PC-3 (cell line): ENCODE data around the gene WDR72. TPM values are rescaled to one million over a fixed set of nuclear protein-coding genes. Genes with fewer than 3 reads are reported as not detected.
A peak's percentile ranks its signal among the peaks of the same experiment; 100 is the strongest.

Experiments used
- ATAC-seq: fragments of 200-7000 bp; cut with Tn5 transposase; 2 replicates; pipeline ENCODE4 v1.9.1; 2020; ENCODE audit warnings: mild to moderate bottlenecking, moderate library complexity
- BruUV-seq: library from RNA; stranded (reverse); fragments of 400-500 nt; replicated peaks from 2 replicates; lab custom pipeline; 2021; lab: Mats Ljungman, UMichigan
- CTCF ChIA-PET: fragments of 300-600 bp; sonication (Branson Sonifier 250); formaldehyde crosslinking; loops from one replicate; lab custom pipeline; 2022; ENCODE audit warnings: antibody characterized with exemption; lab: Charles Lee
- POLR2A ChIA-PET: fragments of 300-600 bp; sonication (Branson Sonifier 250); formaldehyde crosslinking; loops from one replicate; lab custom pipeline; 2022; ENCODE audit warnings: antibody characterized with exemption; ENCODE audit not compliant: unreplicated experiment; lab: Charles Lee
- DNase-seq: peaks from one replicate; pipeline ENCODE4 v3.0.0-alpha.2; 2015
- H2AFZ ChIP-seq: fragments of 300-600 bp; sonication (generic); 2 replicates; pipeline ENCODE4 v1.6.0; 2016; ENCODE audit warnings: antibody characterized with exemption, low read length
- H3F3A ChIP-seq: fragments of 300-600 bp; sonication (generic); one replicate; pipeline ENCODE4 v1.6.0; 2017; ENCODE audit warnings: antibody characterized with exemption, low read length, control low read depth, mild to moderate bottlenecking; ENCODE audit not compliant: unreplicated experiment
- H3K27ac ChIP-seq: fragments of 300-600 bp; sonication (generic); 2 replicates; pipeline ENCODE4 v1.5.1; 2016; ENCODE audit warnings: mild to moderate bottlenecking, low read length
- H3K27me3 ChIP-seq: fragments of 300-600 bp; sonication (generic); 2 replicates; pipeline ENCODE4 v1.6.1; 2016; ENCODE audit warnings: low read length, mixed read lengths
- H3K36me3 ChIP-seq: fragments of 300-600 bp; sonication (generic); 2 replicates; pipeline ENCODE4 v1.6.1; 2016; ENCODE audit warnings: low read depth, mixed run types, low read length, mixed read lengths
- H3K4me1 ChIP-seq: fragments of 300-600 bp; sonication (generic); 2 replicates; pipeline ENCODE4 v1.5.1; 2016; ENCODE audit warnings: low read length; ENCODE audit not compliant: insufficient read depth
- H3K4me2 ChIP-seq: fragments of 300-600 bp; sonication (generic); 2 replicates; pipeline ENCODE4 v1.6.0; 2016; ENCODE audit warnings: low read length
- H3K4me3 ChIP-seq: fragments of 300-600 bp; sonication (generic); 2 replicates; pipeline ENCODE4 v1.5.1; 2016; ENCODE audit warnings: mild to moderate bottlenecking, low read length, mixed read lengths
- H3K79me2 ChIP-seq: fragments of 300-600 bp; sonication (generic); 2 replicates; pipeline ENCODE4 v1.6.1; 2017; ENCODE audit warnings: low read length, mixed read lengths
- H3K9ac ChIP-seq: fragments of 300-600 bp; sonication (generic); 2 replicates; pipeline ENCODE4 v1.6.0; 2016; ENCODE audit warnings: mild to moderate bottlenecking, low read length
- H3K9me2 ChIP-seq: fragments of 300-600 bp; sonication (generic); replicated peaks from 2 replicates; pipeline ENCODE4 v1.6.1; 2016; ENCODE audit warnings: mixed run types, low read length, mixed read lengths
- H3K9me3 ChIP-seq: fragments of 300-600 bp; sonication (generic); 2 replicates; pipeline ENCODE4 v1.6.1; 2016; ENCODE audit warnings: low read length, mixed read lengths
- H4K20me1 ChIP-seq: fragments of 300-600 bp; sonication (generic); 2 replicates; pipeline ENCODE4 v1.6.1; 2016; ENCODE audit warnings: low read length, mixed read lengths
- CTCF ChIP-seq: fragments of 300-600 bp; sonication (generic); conservative IDR thresholded peaks from 2 replicates; pipeline ENCODE4 v1.5.1; 2017; ENCODE audit warnings: antibody characterized with exemption, low read depth, mild to moderate bottlenecking, low read length
- EZH2 ChIP-seq: fragments of 300-600 bp; sonication (generic); IDR thresholded peaks from one replicate; pipeline ENCODE4 v1.6.1; 2017; ENCODE audit warnings: antibody characterized with exemption, mild to moderate bottlenecking, low read length; ENCODE audit not compliant: unreplicated experiment
- EZH2phosphoT487 ChIP-seq: fragments of 300-600 bp; sonication (generic); IDR thresholded peaks from 2 replicates; pipeline ENCODE4 v1.6.1; 2018; ENCODE audit warnings: mild to moderate bottlenecking, antibody characterized with exemption, low read length, borderline replicate concordance
- intact Hi-C: fragments of 100-400 bp; cut with micrococcal nuclease; formaldehyde crosslinking; loops from 2 replicates; pipeline ENCODE4 v1.9.0; 2023
- total RNA-seq: library from RNA; depleted of rRNA; stranded (reverse); fragments of >200 nt; gene quantifications from 2 replicates; pipeline ENCODE4 v1.2.3, GENCODE V29; 2014

Gene WDR72
- total RNA-seq, 1 experiment from 2014 or later: 5.9 TPM

GRCh38 chr15:53590380-53590779, 169.1 kb downstream of the WDR72 start:
- Histone ChIP-seq H3K9ac (no peak overlapping the region), H3K36me3 (no peaks in the 10 kb centered on the region), H3K4me1 (no peaks in the 10 kb centered on the region), H3K9me2 (no peaks in the 10 kb centered on the region), H3K4me3 (no peak overlapping the region), H4K20me1 (no peaks in the 10 kb centered on the region), H3K4me2 (no peak overlapping the region), H2AFZ (no peak overlapping the region), H3K79me2 (no peaks in the 10 kb centered on the region), H3K27me3 (peaks cover 15% of the 10 kb centered on the region; the same call in 1 of the 2 replicates), H3F3A (no peaks in the 10 kb centered on the region), H3K27ac (no peak overlapping the region), H3K9me3 (no peaks in the 10 kb centered on the region)
- ATAC-seq: no peak
- POLR2A ChIA-PET: no interaction called here
- CTCF ChIA-PET: no interaction called here
- intact Hi-C loops: no loop called here
- TF ChIP-seq EZH2phosphoT487: no peak
- no peak for TF ChIP-seq EZH2
- TF ChIP-seq CTCF: no peak
- no peak for DNase-seq
- no TSS peak for BruUV-seq

GRCh38 chr15:53589520-53590057, 169.9 kb downstream of the WDR72 start:
- no TSS peak for BruUV-seq
- intact Hi-C loops: no loop called here
- no peak overlapping the region for H3K4me3 ChIP-seq
- no peaks in the 10 kb centered on the region for H3K9me2 ChIP-seq
- no peak overlapping the region for H3K9ac ChIP-seq
- H4K20me1 ChIP-seq: no peaks in the 10 kb centered on the region
- DNase-seq: no peak
- H3K27ac ChIP-seq: no peak overlapping the region
- no peaks in the 10 kb centered on the region for H3K9me3 ChIP-seq
- H3K36me3 ChIP-seq: no peaks in the 10 kb centered on the region
- no peaks in the 10 kb centered on the region for H3F3A ChIP-seq
- CTCF ChIA-PET: no interaction called here
- POLR2A ChIA-PET: no interaction called here
- H3K4me1 ChIP-seq: no peaks in the 10 kb centered on the region
- peaks cover 15% of the 10 kb centered on the region; the same call in 1 of the 2 replicates for H3K27me3 ChIP-seq
- H3K79me2 ChIP-seq: no peaks in the 10 kb centered on the region
- no peak for TF ChIP-seq CTCF
- no peak for TF ChIP-seq EZH2
- no peak for TF ChIP-seq EZH2phosphoT487
- no peak for ATAC-seq
- H3K4me2 ChIP-seq: no peak overlapping the region
- no peak overlapping the region for H2AFZ ChIP-seq

- Histone ChIP-seq H3K4me3 (no peak overlapping the region), H3K9me3 (no peaks in the 10 kb centered on the region), H3K27me3 (peaks cover 15% of the 10 kb centered on the region; the same call in 1 of the 2 replicates), H3K4me2 (no peak overlapping the region), H3F3A (no peaks in the 10 kb centered on the region), H3K79me2 (no peaks in the 10 kb centered on the region), H3K9me2 (no peaks in the 10 kb centered on the region), H3K27ac (no peak overlapping the region), H4K20me1 (no peaks in the 10 kb centered on the region), H3K9ac (no peak overlapping the region), H2AFZ (no peak overlapping the region), H3K36me3 (no peaks in the 10 kb centered on the region), H3K4me1 (no peaks in the 10 kb centered on the region)
- intact Hi-C loops: no loop called here
- BruUV-seq: no TSS peak
- ChIA-PET POLR2A (no interaction called here), CTCF (no interaction called here)
- DNase-seq (peak; percentile 7), ATAC-seq (no peak)
- TF ChIP-seq EZH2phosphoT487 (no peak), CTCF (no peak), EZH2 (no peak)
These were observed 170.7 kb downstream of the WDR72 start for GRCh38 chr15:53588773-53589172.
